WTC11 (cell line): ENCODE data around the gene ACTN1. TPM values are rescaled to one million over a fixed set of nuclear protein-coding genes. Genes with fewer than 3 reads are reported as not detected.

Experiments used
- ATAC-seq: fragments of 200-7000 bp; cut with Tn5 transposase; 2 replicates; pipeline ENCODE4 v1.10.0; 2021; ENCODE audit warnings: mild to moderate bottlenecking, moderate library complexity
- CTCF ChIA-PET: fragments of 300-600 bp; sonication (Branson Sonifier 250); formaldehyde crosslinking; loops from one replicate; lab custom pipeline; 2021; ENCODE audit warnings: antibody characterized with exemption; lab: Charles Lee
- POLR2A ChIA-PET: fragments of 350-600 bp; sonication (Branson Sonifier 250); formaldehyde crosslinking; loops from one replicate; lab custom pipeline; 2021; ENCODE audit warnings: antibody characterized with exemption; lab: Charles Lee
- DNase-seq: peaks from one replicate; pipeline ENCODE4 v3.0.0; 2021; ENCODE audit warnings: low spot score
- H3K27ac Mint-ChIP-seq: 2 replicates; pipeline ENCODE4 v1.8.0; 2021; ENCODE audit warnings: mixed read lengths
- H3K27me3 Mint-ChIP-seq: 2 replicates; pipeline ENCODE4 v1.8.0; 2021; ENCODE audit warnings: low read depth, mild to moderate bottlenecking, moderate library complexity, mixed read lengths
- H3K36me3 Mint-ChIP-seq: 2 replicates; pipeline ENCODE4 v1.8.0; 2021; ENCODE audit warnings: mixed read lengths
- H3K4me1 Mint-ChIP-seq: 2 replicates; pipeline ENCODE4 v1.8.0; 2022; ENCODE audit warnings: mixed read lengths
- H3K4me3 Mint-ChIP-seq: 2 replicates; pipeline ENCODE4 v1.8.0; 2021; ENCODE audit warnings: mild to moderate bottlenecking, moderate library complexity, mixed read lengths
- H3K9me3 Mint-ChIP-seq: 2 replicates; pipeline ENCODE4 v1.8.0; 2021; ENCODE audit warnings: mixed read lengths
- AR ChIP-seq: fragments of 250-450 bp; sonication (Bioruptor Pico); IDR thresholded peaks from 2 replicates; pipeline ENCODE4 v1.9.0; 2021; ENCODE audit warnings: mild to moderate bottlenecking
- ARID4B ChIP-seq: sonication (generic); formaldehyde crosslinking; IDR thresholded peaks from 2 replicates; pipeline ENCODE4 v1.8.0; 2023; ENCODE audit warnings: missing genetic modification reagents, mild to moderate bottlenecking, borderline replicate concordance
- ATF6 ChIP-seq: sonication (generic); formaldehyde crosslinking; IDR thresholded peaks from 2 replicates; pipeline ENCODE4 v1.8.1; 2023; ENCODE audit warnings: mild to moderate bottlenecking, missing genetic modification reagents
- E2F1 ChIP-seq: sonication (generic); formaldehyde crosslinking; IDR thresholded peaks from 2 replicates; pipeline ENCODE4 v1.8.0; 2022; ENCODE audit warnings: mild to moderate bottlenecking, missing genetic modification reagents
- FOXJ3 ChIP-seq: sonication (generic); formaldehyde crosslinking; IDR thresholded peaks from 2 replicates; pipeline ENCODE4 v1.9.0; 2021; ENCODE audit warnings: missing genetic modification reagents, mild to moderate bottlenecking, borderline replicate concordance
- GABPB1 ChIP-seq: sonication (generic); formaldehyde crosslinking; IDR thresholded peaks from 2 replicates; pipeline ENCODE4 v1.8.1; 2023; ENCODE audit warnings: mild to moderate bottlenecking, missing genetic modification reagents
- NFYB ChIP-seq: sonication (generic); formaldehyde crosslinking; conservative IDR thresholded peaks from 2 replicates; pipeline ENCODE4 v1.8.0; 2022; ENCODE audit warnings: low read depth, missing genetic modification reagents
- SMAD4 ChIP-seq: sonication (generic); formaldehyde crosslinking; IDR thresholded peaks from 2 replicates; pipeline ENCODE4 v1.8.0; 2022; ENCODE audit warnings: mild to moderate bottlenecking, missing genetic modification reagents
- SOX15 ChIP-seq: fragments of 250-450 bp; sonication (Bioruptor Pico); IDR thresholded peaks from 2 replicates; pipeline ENCODE4 v1.9.0; 2021; ENCODE audit warnings: mild to moderate bottlenecking
- TEAD4 ChIP-seq: sonication (generic); formaldehyde crosslinking; IDR thresholded peaks from 2 replicates; pipeline ENCODE4 v1.8.0; 2022; ENCODE audit warnings: mild to moderate bottlenecking, missing genetic modification reagents
- TP53 ChIP-seq: sonication (generic); formaldehyde crosslinking; IDR thresholded peaks from 2 replicates; pipeline ENCODE4 v1.8.1; 2023; ENCODE audit warnings: mild to moderate bottlenecking, missing genetic modification reagents
- USF1 ChIP-seq: sonication (generic); formaldehyde crosslinking; IDR thresholded peaks from 2 replicates; pipeline ENCODE4 v1.8.0; 2022; ENCODE audit warnings: mild to moderate bottlenecking, missing genetic modification reagents
- ZNF281 ChIP-seq: sonication (generic); formaldehyde crosslinking; IDR thresholded peaks from 2 replicates; pipeline ENCODE4 v1.8.0; 2023; ENCODE audit warnings: mild to moderate bottlenecking, missing genetic modification reagents
- ZNF532 ChIP-seq: fragments of 250-450 bp; sonication (Bioruptor Pico); IDR thresholded peaks from 2 replicates; pipeline ENCODE4 v1.9.0; 2021; ENCODE audit warnings: mild to moderate bottlenecking, borderline replicate concordance
- ZSCAN18 ChIP-seq: fragments of 250-450 bp; sonication (Bioruptor Pico); IDR thresholded peaks from 2 replicates; pipeline ENCODE4 v2.1.2; 2022; ENCODE audit warnings: mild to moderate bottlenecking, moderate library complexity
- total RNA-seq: library from RNA; stranded (reverse); gene quantifications from 3 replicates; pipeline ENCODE4 v1.2.3, GENCODE V29; 2021

The ACTN1 gene
- total RNA-seq, 1 experiment from 2014 or later, result 196 TPM

- no peak for DNase-seq
- Mint-ChIP-seq H3K9me3 (no peaks in the 10 kb centered on the region), H3K36me3 (peaks cover 71% of the 10 kb centered on the region), H3K4me3 (no peak overlapping the region), H3K27me3 (no peaks in the 10 kb centered on the region), H3K27ac (no peak overlapping the region), H3K4me1 (no peaks in the 10 kb centered on the region)
- no peak for ATAC-seq
- ChIA-PET POLR2A (no interaction called here), CTCF (no interaction called here)
- TF ChIP-seq ZNF281, result no peak
- no peak for TF ChIP-seq E2F1 (CRISPR knock-in tag)
- TF ChIP-seq ATF6, result no peak
- TF ChIP-seq SMAD4 (CRISPR knock-in tag), result no peak
- TF ChIP-seq NFYB (CRISPR knock-in tag), result no peak
- TF ChIP-seq AR (CRISPR knock-in tag), result no peak
- no peak for TF ChIP-seq ZNF532 (CRISPR knock-in tag)
- no peak for TF ChIP-seq GABPB1 (CRISPR knock-in tag)
- no peak for TF ChIP-seq TEAD4 (CRISPR knock-in tag)
- no peak for TF ChIP-seq USF1 (CRISPR knock-in tag)
- no peak for TF ChIP-seq ZSCAN18
- TF ChIP-seq FOXJ3 (CRISPR knock-in tag), result no peak
- no peak for TF ChIP-seq TP53 (CRISPR knock-in tag)
- TF ChIP-seq SOX15 (CRISPR knock-in tag), result no peak
- no peak for TF ChIP-seq ARID4B (CRISPR knock-in tag)
Measured at GRCh38 chr14:68880581-68881105, 98.5 kb downstream of the ACTN1 start.
